C4-2B (cell line): Measurements from ENCODE around the gene PGM1.
A peak's percentile ranks its signal among the peaks of the same experiment; 100 is the strongest.

ENCODE experiments used
- H3K27ac ChIP-seq: fragments of 450-650 bp; 2 replicates; pipeline ENCODE4 v1.5.1; 2017
- ZFX ChIP-seq: fragments of 450-650 bp; IDR thresholded peaks from 2 replicates; pipeline ENCODE4 v1.6.1; 2017
- TF ChIP-seq, protein P1 (sequence below): fragments of 450-650 bp; conservative IDR thresholded peaks from 2 replicates; pipeline ENCODE4 v1.5.1; 2017; ENCODE audit warnings: mild to moderate bottlenecking

Gene PGM1

GRCh38 chr1:63612971-63613370, 19.8 kb downstream of the PGM1 start:
- no peak overlapping the region for H3K27ac ChIP-seq
- no peak for TF ChIP-seq ZFX
- TF ChIP-seq, protein P1, sequence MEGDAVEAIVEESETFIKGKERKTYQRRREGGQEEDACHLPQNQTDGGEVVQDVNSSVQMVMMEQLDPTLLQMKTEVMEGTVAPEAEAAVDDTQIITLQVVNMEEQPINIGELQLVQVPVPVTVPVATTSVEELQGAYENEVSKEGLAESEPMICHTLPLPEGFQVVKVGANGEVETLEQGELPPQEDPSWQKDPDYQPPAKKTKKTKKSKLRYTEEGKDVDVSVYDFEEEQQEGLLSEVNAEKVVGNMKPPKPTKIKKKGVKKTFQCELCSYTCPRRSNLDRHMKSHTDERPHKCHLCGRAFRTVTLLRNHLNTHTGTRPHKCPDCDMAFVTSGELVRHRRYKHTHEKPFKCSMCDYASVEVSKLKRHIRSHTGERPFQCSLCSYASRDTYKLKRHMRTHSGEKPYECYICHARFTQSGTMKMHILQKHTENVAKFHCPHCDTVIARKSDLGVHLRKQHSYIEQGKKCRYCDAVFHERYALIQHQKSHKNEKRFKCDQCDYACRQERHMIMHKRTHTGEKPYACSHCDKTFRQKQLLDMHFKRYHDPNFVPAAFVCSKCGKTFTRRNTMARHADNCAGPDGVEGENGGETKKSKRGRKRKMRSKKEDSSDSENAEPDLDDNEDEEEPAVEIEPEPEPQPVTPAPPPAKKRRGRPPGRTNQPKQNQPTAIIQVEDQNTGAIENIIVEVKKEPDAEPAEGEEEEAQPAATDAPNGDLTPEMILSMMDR: no peak

GRCh38 chr1:63615768-63616420, 22.7 kb downstream of the PGM1 start:
- no peak overlapping the region for H3K27ac ChIP-seq
- TF ChIP-seq ZFX: no peak
- TF ChIP-seq, protein P1: peak; percentile 81

DNA sequence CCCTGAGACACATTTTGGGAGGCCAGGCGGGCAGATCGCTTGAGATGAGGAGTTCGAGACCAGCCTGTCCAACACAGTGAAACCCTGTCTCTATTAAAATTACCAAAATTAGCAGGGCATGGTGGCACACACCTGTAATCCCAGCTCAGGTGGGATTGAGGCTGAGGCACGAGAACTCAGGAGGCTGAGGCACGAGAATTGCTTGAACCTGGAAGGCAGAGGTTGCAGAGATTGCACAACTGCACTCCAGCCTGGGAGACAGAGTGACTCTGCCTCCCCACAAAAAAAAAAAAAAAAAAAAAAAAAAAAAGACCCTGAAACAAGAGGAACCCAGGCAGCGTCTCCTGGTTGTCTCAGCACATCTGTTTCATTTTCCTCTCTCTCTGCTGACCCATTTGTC, 24.2 kb downstream of the PGM1 start:
- no peak overlapping the region for H3K27ac ChIP-seq
- no peak for TF ChIP-seq ZFX
- TF ChIP-seq, protein P1: no peak

- no peak overlapping the region for H3K27ac ChIP-seq
- TF ChIP-seq, protein P1: no peak
- no peak for TF ChIP-seq ZFX
Measured at GRCh38 chr1:63618011-63618410, 24.8 kb downstream of the PGM1 start.

GRCh38 chr1:63619558-63619957, 26.3 kb downstream of the PGM1 start:
- TF ChIP-seq, protein P1: no peak
- no peak for TF ChIP-seq ZFX

GRCh38 chr1:63620671-63621070, 27.5 kb downstream of the PGM1 start:
- no peak overlapping the region for H3K27ac ChIP-seq
- TF ChIP-seq, protein P1: no peak
- no peak for TF ChIP-seq ZFX

More at GRCh38 chr1:63619558-63619957, 26.3 kb downstream of the PGM1 start:
- no peak overlapping the region for H3K27ac ChIP-seq

GRCh38 chr1:63621075-63621474, 27.9 kb downstream of the PGM1 start:
- no peak for TF ChIP-seq ZFX
- TF ChIP-seq, protein P1: no peak
- no peak overlapping the region for H3K27ac ChIP-seq
